HG03442 (cell line): ENCODE data around the gene CLDN15.
"Not testable (repeated sequence)": the region's sequence is repeated elsewhere in the genome, so short reads cannot be mapped to it uniquely, and the experiment has no call there.

Experiments
- ATAC-seq: cut with Tn5 transposase; IDR thresholded peaks from one replicate; pipeline ENCODE4 v1.9.1; 2021; ENCODE audit warnings: mild to moderate bottlenecking, moderate library complexity; ENCODE audit not compliant: unreplicated experiment

The CLDN15 gene

DNA sequence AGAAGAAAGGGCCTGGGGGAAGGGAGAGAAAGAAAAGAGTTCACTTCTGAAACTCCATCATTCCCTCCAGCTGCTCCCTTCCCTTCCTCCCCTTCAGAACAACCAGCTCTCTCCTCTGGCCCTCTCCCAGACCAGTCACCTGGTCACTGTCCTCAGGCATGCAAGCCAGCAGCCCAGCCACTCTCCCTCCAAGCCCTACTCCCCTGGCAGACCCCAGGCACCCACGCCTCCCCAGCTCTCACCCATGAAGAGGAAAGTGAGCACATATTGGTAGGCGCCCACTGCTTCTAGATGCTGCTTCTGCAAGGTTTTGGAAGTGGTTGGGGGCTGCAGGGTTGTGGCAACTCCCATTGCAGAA is 37.1 kb downstream of the CLDN15 start:
- ATAC-seq: no peak

DNA sequence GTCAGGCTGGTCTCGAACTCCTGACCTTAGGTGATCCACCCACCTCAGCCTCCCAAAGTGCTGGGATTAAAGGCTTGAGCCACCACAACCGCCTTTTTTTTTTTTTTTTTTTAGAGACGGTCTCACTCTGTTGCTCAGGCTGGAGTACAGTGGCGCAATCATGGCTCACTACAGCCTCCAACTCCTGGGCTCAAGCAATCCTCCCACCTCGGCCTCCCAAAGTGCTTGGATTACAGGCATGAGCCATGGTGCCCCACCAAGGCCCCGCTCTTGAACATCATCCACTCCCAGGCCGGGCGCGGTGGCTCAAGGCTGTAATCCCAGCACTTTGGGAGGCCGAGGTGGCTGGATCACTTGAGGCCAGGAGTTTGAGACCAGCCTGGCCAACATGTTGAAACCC is 38.1 kb downstream of the CLDN15 start:
- ATAC-seq: not testable (repeated sequence)

DNA sequence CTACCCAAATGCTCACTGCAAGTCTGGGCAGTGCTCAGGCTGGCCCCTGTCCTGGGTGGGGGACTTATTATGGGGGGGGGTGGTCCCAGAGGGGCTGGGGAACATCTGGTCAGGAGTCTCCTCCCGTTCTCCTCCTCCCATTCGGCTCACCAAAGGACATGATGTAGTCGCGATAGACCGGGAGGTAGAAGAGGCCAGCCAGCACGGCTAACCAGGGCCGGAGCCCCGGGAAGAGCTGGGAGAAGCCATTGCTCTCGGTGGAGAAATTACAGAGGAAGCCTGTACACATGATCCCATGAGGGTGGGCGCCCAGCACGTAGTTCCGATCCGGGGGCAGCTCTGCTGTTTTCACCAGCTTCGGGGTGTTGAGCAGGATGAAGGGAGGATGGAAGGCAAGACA is 39.1 kb downstream of the CLDN15 start:
- ATAC-seq: no peak

DNA sequence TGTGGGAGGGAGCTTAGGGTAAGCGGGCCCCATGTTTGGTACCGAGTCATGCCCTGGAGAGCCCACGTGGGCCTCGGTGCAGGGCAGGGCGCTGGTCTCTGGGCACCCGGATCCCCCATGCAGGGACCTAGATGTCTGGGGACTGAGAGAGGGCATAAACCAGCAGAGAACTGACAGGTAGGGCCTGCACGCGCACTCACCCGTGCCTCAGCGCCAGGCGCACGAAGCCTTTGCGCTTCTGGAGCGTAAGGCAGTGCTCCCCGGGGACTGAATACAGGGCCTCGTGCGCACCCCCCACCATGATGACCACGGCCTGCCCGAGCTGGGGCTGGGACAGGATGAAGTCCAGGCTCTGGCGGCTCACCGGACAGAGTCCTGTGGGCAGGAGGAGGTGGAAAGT is 39.6 kb downstream of the CLDN15 start:
- no peak for ATAC-seq

DNA sequence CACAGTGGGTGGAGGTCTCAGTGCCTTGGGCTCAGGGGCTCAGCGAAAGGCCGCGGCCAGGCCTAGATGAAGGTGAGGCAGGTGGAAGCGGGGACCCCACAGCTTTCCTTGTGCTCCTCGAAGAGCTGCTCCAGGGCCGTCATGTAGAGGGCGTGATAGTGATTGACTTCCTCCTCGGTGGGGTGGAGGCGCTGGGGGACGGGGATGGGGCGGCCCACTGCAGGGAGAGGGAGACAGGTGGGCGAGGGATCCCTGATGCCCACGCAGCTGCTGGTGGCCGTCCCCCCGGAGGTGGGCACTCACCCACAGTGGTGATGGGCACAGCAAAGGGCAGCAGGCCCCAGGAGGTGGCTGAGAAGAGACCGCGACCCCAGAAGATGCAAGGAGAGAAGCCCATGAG is 41.7 kb downstream of the CLDN15 start:
- ATAC-seq: no peak

DNA sequence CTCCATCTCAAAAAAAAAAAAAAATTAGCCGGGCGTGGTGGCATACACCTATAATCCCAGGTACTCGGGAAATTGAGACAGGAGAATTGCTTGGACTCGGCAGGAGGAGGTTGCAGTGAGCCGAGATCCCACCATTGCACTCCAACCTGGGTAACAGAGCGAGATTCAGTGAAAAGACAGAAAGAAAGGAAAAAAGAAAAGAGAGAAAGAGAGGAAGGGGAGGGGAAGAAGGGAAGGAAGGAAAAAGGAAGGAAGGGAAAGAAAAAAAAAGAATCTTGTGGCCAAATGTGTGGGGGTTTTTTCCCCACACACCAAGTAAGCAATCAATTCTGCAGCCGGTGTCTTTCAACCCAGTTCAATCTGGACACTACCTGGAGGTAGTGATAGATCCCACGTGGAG is 48.5 kb downstream of the CLDN15 start:
- no peak for ATAC-seq

DNA sequence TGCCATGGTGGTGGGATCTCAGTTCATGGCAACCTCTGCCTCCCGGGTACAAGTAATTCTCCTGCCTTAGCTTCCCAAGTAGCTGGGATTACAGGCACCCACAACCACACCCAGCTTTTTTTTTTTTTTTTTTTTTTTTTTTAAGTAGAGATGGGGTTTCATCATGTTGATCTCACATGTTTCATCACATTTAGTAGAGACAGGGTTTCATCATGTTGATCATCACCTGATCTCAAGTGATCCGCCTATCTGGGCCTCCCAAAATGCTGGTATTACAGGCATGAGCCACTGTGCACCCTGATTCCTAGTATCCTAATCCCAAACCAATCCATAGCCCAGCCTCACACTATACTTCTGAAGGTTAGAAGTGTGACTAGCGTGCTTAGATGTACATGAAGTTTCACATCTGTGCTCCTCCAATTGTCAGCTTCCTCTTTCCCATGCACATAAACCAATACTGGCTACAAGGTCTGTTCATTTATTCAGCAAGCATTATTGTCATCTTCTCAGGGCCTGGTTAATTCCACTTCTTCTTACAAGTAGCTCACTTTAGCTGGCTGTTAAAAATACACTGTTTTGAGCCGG is 50.7 kb downstream of the CLDN15 start:
- ATAC-seq: no peak

DNA sequence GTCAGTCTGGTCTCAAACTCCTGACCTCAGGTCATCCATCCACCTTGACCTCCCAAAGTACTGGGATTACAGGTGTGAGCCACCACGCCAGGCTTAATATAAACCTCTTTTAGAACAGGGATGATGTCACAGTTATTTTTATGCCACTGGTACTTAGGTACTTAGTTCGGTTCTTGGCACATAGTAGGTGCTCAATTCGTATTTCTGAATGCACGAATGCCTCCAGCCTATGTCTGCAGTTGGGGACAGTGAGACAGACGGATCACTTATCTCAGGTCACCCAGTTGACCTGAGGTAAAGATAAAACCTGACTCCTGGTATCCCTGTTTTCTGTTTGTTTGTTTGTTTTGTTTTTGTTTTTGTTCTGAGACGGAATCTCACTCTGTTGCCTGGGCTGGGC is 51.4 kb downstream of the CLDN15 start:
- no peak for ATAC-seq

DNA sequence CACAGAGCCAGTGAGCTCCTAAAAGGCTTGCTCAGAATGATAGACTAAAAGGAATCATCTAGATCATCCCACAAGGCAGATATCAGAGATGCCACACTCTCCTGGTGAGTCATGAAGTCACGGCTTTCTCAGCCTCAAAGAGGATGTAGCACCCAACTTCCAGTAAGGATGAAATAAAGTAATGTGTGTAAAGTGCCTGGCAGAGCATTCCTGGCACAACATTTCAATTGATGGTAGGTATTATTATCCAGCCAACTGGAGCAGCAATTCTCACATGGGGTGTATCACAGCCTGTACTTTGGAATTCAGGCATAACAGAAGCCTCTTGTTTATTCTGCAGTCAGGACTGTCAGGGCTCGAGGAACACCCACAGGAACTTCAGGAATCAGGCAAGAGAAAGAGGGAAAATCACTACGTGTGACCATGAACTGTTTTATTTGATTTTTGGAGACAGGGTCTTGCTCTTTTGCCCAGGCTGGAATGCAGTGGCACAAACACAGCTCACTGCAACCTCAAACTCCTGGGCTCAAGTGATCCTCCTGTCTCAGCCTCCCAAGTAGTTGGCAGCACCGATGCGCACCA is 52.3 kb downstream of the CLDN15 start:
- ATAC-seq: no peak
